Measurements from ENCODE around the gene SPTSSA. TPM values are rescaled to one million over a fixed set of nuclear protein-coding genes. Genes with fewer than 3 reads are reported as not detected.

SPTSSA gene
- total RNA-seq, 4 donors from 2014 or later, result 18.3 to 35.9 (median 32.4) TPM

GRCh38 chr14:34501004-34501580 is 39.1 kb upstream of the SPTSSA start:
- DNase-seq (ENCODE audit: low spot score) (no peak), ATAC-seq (ENCODE audit: low FRiP score) (no peak)
- TF ChIP-seq, protein P1, sequence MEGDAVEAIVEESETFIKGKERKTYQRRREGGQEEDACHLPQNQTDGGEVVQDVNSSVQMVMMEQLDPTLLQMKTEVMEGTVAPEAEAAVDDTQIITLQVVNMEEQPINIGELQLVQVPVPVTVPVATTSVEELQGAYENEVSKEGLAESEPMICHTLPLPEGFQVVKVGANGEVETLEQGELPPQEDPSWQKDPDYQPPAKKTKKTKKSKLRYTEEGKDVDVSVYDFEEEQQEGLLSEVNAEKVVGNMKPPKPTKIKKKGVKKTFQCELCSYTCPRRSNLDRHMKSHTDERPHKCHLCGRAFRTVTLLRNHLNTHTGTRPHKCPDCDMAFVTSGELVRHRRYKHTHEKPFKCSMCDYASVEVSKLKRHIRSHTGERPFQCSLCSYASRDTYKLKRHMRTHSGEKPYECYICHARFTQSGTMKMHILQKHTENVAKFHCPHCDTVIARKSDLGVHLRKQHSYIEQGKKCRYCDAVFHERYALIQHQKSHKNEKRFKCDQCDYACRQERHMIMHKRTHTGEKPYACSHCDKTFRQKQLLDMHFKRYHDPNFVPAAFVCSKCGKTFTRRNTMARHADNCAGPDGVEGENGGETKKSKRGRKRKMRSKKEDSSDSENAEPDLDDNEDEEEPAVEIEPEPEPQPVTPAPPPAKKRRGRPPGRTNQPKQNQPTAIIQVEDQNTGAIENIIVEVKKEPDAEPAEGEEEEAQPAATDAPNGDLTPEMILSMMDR (IDR thresholded peaks at IDR 0.05), result no peak

- ATAC-seq (ENCODE audit: low FRiP score) (no peak), DNase-seq (ENCODE audit: low spot score) (no peak)
- TF ChIP-seq, protein P1 (IDR thresholded peaks at IDR 0.05), result no peak
Measured at GRCh38 chr14:34498684-34499412, 36.8 kb upstream of the SPTSSA start.

DNA sequence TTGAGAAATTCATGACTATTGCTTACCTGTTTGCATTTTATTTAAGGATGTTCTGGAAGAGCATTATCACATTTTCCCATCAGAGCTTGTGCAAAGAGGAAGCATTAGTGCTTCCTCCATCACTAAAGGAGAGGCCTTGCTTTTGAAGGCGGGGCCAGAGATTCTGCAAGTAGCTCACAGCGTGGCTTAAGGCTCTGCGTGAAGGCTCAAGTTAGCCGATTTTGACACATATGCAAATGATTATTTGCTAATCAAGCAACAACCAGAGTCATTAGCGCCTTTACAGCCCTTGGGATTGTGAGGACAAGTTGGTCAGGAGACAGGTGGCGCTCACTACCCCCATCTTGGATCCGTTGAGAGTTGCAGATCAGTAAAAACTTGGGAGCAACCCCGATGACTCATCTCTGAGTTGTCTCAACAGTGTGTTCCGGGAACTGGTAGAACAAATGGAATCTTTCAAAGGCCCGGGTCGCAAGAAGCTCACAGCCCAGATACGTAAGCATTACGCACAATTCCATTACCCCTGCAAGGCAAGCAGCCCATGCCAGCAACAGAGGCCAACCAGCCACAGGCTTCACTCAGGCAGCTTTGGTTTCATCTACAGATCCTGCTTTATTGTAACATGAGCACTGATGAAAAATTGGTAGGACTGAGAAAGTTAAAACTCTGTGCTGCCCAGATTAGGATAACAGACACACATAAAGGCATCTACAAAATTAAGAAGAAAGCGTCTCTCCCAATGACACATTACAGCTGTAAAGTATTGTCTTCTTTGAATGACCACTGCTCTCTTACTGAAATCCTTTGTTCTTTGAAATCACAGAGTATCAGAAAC is 34.9 kb upstream of the SPTSSA start:
- DNase-seq (ENCODE audit: low spot score), result peak; percentile 31
- ATAC-seq (ENCODE audit: low FRiP score), result peak; percentile 95
- TF ChIP-seq, protein P1 (IDR thresholded peaks at IDR 0.05), result no peak

GRCh38 chr14:34496007-34496678 is 34.1 kb upstream of the SPTSSA start:
- ATAC-seq (ENCODE audit: low FRiP score) (no peak), DNase-seq (ENCODE audit: low spot score) (no peak)
- TF ChIP-seq, protein P1 (IDR thresholded peaks at IDR 0.05), result no peak

- ATAC-seq (ENCODE audit: low FRiP score) (no peak), DNase-seq (ENCODE audit: low spot score) (no peak)
Measured at GRCh38 chr14:34489324-34489723, 27.3 kb upstream of the SPTSSA start.

DNA sequence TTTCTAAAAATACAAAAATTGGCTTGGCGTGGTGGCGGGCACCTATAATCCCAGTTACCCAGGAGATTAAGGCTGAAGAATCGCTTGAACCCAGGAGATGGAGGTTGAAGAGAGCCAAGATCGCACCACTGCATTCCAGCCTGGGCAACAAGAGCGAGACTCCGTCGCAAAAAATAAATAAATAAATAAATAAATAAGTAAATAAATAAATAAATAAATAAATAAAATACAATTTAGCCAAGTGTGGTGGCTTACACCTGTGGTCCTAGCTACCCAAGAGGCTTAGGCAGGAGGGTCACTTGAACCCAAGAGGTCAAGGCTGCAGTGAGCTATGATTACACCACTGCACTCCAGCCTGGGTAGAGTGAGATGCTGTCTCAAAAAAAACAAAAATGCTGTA is 26.5 kb upstream of the SPTSSA start:
- DNase-seq (ENCODE audit: low spot score), result no peak
- no peak for ATAC-seq (ENCODE audit: low FRiP score)

More at GRCh38 chr14:34489324-34489723, 27.3 kb upstream of the SPTSSA start:
- TF ChIP-seq, protein P1 (IDR thresholded peaks at IDR 0.05), result no peak

More for the DNA sequence above, 26.5 kb upstream of the SPTSSA start:
- TF ChIP-seq, protein P1 (IDR thresholded peaks at IDR 0.05), result no peak
